Measurements from ENCODE around the gene ZBTB47.

DNA sequence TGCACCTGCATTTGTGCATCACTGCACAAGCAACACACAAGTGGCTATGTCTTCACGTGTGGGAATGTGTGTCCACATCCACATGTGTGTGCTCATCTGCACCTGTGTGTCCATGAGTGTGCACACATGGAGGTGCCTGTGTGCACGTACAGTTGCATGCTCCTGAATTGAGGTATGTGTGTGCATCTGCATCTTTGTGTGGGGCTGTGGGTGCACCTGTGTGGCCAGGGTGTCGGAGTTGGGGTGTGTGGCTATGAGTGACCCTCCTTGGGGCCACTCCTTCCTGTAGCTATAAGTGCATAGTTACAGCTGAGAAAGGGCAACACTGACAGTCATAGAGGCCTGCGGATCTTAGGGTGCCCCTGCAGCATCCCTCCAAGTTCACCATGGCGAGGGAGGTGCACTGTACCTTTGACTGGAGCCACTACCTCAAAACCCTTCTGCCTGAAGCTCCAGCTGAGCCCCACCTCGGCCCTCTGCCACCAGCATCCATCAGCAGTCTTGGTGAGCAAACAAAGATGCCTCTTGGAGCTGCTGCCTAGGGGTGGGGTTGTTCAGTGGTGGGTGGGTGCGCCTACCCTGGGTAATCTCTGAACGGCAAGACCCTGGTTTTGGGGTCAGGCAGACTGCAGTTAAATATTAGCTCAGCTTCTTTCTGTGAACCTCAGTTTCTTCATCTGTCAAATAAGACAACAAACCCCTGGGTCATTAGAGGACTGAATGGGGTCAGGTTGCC, 54.3 kb downstream of the ZBTB47 start:
- TF ChIP-seq, protein P1, sequence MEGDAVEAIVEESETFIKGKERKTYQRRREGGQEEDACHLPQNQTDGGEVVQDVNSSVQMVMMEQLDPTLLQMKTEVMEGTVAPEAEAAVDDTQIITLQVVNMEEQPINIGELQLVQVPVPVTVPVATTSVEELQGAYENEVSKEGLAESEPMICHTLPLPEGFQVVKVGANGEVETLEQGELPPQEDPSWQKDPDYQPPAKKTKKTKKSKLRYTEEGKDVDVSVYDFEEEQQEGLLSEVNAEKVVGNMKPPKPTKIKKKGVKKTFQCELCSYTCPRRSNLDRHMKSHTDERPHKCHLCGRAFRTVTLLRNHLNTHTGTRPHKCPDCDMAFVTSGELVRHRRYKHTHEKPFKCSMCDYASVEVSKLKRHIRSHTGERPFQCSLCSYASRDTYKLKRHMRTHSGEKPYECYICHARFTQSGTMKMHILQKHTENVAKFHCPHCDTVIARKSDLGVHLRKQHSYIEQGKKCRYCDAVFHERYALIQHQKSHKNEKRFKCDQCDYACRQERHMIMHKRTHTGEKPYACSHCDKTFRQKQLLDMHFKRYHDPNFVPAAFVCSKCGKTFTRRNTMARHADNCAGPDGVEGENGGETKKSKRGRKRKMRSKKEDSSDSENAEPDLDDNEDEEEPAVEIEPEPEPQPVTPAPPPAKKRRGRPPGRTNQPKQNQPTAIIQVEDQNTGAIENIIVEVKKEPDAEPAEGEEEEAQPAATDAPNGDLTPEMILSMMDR (IDR thresholded peaks at IDR 0.05): no peak
- TF ChIP-seq POLR2A (IDR thresholded peaks at IDR 0.05): no peak
- TF ChIP-seq POLR2AphosphoS5 (IDR thresholded peaks at IDR 0.05): no peak
- TF ChIP-seq EP300 (IDR thresholded peaks at IDR 0.05; ENCODE audit: low read depth): no peak
